ENCODE measurements around the gene FBF1.
"Not testable (repeated sequence)": the region's sequence is repeated elsewhere in the genome, so short reads cannot be mapped to it uniquely, and the experiment has no call there.

Gene FBF1

DNA sequence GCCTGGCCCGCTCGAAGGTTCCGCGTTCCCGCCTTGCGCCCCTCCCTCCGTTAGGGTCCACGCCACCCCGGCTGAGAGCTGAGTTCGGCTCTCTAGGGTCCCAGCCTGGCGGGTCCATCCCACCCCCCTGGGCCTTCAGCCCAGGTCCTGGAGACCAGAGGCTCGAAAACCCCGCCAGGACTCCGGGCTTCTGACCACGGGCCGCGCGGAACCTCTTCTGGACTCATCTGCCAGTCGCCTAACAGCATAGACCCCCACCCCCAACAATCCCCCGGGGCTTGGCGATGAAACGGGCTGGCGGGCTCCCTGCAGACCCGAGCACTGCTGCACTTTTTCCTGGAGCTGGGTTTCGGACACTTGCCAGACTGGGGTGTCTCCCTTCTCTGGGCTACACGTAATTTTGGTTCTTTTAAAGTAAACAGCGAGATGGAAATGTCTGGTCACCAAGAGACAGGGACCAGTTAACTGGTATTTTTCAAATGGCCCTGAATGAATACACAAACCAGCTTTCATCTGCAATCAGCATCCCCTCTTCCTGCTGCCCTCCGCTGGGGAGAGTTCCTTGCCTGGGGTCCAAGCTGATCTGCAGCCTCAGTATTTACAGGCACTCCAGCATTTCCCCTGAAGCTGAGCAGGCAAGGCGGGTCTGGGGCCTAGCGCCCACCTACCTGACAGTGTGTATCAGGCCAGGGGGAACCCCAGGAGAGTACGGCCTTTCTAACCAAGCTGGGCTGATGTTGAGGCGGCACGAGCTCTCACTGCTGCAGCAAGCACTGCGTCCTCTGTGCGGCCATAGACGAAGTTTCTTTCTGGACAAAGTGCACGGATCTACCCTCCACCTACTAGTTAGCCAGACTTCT lies 43.5 kb downstream of the FBF1 start:
- peak; percentile 31 for FAIRE-seq

DNA sequence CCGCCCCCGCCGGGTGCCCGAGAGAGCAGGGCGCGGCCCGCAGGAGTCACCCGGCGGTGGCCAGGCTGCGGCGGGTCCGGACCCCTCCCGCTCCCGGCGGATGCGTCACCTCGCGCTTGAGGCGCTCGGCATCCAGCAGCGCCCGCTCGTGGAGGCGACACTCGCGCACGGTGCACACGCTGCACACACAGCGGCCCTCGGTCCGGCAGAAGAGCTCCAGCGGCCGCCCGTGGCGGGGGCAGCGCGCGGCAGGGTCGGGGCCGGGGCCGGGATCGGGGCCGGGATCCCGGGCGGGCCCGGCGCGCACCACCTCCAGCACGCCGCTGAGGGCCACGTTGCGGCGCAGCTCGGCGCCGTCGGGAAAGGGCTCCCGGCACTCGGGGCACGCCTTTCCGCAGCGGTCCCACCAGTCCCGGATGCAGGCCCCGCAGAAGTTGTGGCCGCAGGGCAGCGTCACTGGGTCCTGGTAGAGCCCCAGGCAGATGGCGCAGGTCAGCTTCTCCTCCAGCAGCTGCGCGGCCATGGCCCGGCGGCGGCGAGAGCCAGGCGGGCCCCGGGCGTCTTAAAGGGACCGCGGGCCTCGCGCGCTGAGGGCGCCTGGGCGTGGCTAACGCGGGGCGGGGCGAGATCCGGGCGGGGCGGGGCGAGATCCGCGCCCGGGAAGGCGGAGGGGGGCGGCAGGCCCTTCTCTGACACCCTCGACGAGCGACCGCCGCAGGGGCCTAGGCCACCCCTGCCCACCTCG lies 44.3 kb downstream of the FBF1 start, which contains the start of gene TRIM65:
TSS of gene TRIM65 (minus strand) at position 537 of the 745 bp plus-strand sequence. CDS start at position 523, 14 bp downstream.
- peak; percentile 95 for FAIRE-seq
- DNase-seq (ENCODE audit: insufficient read length, low spot score), result peak; percentile 88

More for the DNA sequence above, 43.5 kb downstream of the FBF1 start:
- DNase-seq (ENCODE audit: insufficient read length, low spot score), result no peak

DNA sequence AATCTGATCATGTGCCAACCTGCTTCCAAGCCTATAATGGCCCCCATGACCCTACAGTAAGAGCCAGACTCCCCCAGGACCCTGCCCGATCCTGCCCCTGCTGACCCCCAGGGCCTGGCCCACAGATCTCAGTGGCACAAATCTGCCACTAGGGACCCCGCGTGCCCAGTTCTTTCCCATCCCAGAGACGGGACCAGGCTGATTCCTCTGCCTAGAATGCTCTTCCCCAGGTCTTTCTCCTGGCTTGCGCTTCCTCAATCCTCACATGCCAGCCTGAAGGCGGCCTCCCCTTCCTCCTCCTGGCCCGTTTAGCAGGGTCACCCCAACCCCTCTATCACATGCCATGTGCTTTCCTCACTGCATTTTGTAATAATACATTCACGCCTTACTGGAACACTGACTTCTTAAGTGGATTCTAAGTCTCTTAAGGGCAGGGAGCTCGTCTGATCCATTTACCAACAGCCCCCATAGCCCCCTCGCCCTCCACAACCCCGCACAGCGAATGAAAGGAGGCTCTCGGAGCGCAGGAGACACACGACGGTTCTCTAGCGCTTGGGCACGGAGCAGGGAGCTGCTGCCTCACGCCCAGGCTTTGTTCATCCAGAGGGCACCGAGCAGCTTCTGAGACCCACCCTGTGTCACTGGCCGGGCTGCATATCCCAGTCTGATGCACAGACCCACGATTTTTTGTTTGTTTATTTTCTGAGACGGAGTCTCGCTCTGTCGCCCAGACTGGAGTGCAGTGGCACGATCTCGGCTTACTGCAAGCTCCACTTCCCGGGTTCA lies 45.3 kb downstream of the FBF1 start:
- FAIRE-seq (peak; percentile 77), DNase-seq (ENCODE audit: insufficient read length, low spot score) (peak; percentile 48)

DNA sequence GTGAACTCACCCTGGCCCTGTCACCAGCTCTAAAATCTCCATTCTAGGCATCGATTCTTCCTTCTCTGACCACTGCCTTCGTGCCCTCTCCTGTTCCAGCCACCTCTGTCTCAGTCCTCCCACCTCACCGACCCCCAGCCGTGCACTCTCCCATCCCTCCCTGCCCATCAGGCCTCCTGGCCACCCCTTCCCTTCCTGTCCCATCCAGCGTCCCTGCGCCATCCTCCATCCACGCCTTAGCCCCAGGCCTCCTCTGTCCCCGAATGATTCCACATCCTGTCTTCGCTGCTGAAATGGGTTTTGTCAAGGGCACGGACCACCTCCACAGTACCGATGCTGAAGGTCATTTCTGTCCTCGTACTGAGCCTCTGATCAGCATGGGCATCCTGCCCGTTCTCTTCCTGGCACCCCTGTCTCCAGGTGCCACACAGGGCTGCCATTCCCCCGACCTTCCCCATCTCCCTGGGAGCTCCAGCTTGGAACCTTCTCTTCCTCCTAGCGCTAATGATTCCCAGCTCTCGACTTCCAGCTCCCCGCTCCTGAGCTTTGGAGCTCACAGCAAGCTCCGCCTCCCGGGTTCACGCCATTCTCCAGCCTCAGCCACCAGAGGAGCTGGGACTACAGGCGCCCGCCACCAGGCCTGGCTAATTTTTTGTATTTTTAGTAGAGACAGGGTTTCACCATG lies 46.7 kb downstream of the FBF1 start:
- FAIRE-seq (peak; percentile 87), DNase-seq (ENCODE audit: insufficient read length, low spot score) (no peak)

DNA sequence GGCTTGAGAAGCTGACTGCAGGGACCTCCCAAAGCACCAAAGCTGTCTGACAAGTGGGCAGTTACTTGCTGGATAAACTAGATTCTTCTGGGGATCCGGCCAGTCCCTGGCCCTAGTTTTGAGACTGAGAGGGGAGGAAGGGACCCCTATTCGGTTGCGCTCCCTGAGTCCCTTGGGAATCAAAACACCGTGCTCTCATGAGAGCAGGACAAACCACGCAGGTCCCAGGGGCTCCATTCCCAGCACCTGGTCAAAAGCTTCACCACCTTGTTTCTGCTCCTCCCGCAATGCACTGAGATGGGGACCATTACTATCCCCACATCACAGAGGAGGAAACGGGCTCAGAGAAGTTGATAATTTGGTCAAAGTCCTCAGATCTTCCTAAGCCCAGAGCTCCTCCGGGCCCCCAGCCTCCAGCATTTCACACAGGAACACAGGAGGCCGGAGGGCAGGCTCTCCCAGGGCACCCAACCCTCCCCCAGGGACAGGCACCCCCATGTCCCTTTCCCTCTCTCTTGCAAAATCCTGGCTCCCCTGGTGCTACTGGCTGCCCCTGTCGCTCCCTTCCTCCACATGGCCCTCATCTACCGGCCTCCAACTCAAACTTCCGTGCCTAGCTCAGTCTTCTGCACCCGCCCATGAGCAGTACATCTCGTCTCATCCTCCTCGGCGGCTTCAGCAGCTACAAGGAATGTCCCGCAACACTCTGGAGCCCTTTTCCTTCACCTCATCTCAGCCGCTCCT lies 47.4 kb downstream of the FBF1 start:
- no peak for FAIRE-seq
- DNase-seq (ENCODE audit: insufficient read length, low spot score), result no peak

DNA sequence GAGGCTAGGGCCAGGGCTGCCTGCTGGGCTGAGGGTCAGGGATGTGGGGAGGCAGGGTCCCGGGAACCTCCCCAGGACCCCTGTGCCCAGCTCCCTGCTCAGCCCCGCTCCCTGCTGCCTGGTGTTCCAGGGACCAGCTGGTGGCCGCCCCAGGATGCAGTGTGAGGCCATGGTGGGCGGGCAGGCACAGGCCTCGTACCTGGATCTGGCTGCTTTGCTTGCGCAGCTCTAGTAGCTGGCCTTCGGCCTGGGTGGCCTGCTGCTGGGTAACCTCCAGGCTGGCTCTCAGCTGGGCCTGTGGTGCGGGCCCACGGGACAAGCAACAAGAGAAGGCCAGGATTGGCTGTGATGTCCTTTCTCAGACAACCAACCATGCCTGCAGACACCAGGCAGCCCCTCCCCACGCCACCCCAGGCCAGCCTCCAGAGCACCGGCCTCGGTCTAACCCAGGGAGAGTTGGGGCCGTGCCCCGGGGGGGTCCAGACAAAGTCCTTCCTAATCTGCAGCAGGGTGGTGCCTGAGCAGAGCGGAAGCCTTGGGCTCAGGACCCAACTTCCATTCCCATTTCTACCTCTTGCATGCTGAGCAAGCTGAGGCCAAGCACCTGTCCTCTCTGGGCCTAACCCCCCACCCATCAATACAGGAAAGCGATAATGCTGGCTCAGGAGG lies 48.2 kb downstream of the FBF1 start:
- no peak for DNase-seq (ENCODE audit: insufficient read length, low spot score)
- FAIRE-seq, result no peak

DNA sequence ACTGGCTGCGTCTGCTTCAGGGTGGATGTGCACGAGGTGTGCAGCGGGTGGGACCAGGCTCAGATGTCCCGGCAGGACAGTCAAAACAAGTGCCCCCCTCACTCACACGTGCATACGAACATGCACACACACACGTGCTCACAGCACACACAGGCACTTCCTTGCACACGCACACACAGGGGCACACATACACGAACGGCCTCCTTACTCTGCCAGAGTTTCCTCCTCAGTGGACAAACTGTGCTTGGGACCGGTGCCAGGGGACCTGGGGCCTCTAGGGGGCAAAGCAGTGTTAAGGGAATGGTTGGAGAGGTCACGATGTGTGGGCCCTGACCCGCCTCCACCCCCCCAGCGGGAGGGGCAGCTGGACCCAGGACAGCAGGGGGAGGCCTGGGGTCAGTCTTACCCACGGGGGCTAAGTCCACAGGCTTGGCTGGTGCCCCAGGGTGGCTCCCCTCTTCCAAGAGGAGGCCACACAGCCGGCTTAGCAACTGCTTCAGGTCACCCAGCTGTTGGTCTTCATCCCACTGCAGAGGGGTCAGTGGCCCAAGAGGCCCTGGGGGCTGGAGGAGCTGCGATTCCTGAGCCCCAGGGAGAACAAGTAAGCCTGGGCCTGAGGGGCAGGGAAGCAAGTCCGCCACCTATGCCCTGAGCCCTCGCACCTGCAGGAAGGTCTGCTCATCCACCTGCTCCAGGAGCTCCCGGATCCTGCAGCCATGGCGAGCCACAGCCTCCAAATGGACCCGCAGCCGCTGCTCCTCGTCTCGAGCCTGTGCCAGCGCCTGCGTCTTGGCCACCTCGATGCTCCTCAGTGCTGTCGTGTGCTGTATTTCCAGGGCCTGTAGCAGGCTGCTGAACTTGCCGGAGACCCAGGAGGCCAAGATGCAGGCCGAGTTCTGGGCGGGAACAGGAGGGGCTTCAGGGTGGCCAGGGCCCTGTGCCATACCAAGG lies 49.0 kb downstream of the FBF1 start:
- FAIRE-seq, result peak; percentile 85

DNA sequence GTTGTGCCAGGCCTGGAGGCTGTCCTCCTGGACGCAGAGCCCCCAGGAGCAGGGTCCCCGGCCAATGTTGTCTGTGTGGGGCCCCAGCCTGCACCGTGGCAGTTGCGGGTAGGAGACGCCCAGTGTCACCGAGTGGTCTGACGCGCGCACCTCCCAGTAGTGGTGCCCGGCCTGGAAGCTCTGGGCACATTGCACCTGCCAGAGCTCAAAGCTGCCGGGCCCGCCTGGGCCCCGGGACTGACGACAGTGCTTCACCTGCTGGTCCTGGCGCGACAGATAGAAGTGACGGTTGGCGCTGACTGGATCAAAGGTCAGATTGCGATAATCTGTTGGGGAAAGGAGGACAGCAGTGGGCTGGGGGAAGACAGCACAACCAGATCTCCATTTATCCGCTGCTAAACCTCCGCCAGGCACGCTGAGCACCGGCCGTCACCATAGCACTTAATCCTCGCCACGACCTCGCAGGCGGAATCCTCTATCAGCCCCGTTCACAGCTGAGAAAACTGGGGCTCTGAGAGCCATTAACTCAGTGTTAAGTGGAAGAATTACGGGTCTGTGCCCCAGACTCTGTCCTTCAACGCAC lies 49.7 kb downstream of the FBF1 start:
- DNase-seq (ENCODE audit: insufficient read length, low spot score) (no peak), FAIRE-seq (no peak)

More for the DNA sequence above, 49.0 kb downstream of the FBF1 start:
- DNase-seq (ENCODE audit: insufficient read length, low spot score), result no peak

DNA sequence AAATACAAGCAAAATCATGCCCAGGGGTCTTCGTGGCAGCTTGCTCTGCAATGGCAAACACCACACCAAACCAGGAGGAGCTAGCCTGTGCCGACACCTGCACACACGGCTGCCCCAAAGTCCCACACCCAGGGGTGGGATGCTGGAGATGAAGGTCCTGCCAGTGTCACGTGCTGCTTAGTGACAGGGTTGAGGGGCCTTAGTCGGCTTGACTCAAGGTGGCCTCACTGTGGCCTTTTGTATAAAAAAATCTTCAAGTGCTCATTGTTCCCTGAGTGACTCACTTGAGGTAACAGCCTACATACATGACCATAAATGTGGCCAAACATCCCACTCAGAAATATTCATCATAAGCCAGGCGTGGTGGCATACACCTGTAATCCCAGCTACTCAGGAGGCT lies 51.4 kb downstream of the FBF1 start:
- FAIRE-seq, result no peak
- DNase-seq (ENCODE audit: insufficient read length, low spot score), result no peak

DNA sequence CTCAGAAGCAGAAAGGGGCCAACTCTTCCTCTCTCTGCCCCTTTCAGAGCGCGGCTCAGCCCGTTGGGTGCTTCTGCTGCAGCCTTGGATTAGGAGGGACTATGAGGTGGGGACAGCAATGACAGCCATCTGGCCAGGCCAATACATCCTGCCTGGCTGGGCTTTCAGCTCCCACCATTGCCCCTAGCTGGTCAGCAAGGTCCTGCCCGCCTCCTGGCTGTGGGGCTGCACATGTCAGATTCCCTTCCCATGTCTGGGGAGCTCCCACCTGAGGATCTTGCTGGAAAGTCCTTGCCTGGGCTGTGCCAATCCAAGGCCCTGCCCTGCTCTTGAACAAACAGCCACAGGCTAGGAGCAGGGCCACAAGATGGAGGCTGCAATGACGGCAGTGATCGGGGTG lies 52.4 kb downstream of the FBF1 start:
- DNase-seq (ENCODE audit: insufficient read length, low spot score) (no peak), FAIRE-seq (peak; percentile 59)

DNA sequence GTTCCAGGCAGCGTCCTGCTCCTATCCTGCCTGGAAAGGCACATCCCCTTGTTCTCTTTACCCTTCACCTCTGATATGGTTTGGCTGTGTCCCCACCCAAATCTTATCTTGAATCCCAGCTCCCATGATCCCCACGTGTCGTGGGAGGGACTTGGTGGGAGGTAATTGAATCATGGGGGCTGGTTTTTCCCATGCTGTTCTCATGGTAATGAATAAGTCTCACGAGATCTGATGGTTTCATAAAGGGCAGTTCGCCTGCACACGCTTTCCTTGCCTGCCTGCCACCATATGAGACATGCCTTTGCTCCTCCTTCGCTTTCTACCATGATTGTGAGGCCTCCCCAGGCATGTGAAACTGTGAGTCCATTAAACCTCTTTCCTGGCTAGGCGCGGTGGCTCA lies 55.0 kb downstream of the FBF1 start:
- FAIRE-seq; DNase-seq (ENCODE audit: insufficient read length, low spot score): not testable (repeated sequence)

DNA sequence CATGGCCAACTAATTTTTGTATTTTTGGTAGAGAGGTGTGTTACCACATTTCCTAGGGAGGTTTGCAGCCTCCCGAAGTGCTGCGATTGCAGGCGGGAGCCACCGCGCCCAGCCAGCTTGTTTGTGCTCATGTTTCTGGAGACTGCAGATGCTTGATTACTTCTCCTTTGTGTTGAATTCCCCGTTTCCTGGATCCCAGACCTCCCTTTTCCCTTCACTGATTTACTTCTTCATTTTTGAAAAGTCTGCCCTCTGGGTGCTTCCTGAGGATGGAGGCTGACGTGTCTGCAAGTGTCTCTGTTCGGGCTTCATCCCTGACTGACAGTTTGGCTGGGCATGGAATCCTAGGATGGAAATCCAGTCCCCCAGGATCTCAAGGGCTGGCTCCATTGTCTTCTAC lies 55.4 kb downstream of the FBF1 start:
- FAIRE-seq, result no peak
- no peak for DNase-seq (ENCODE audit: insufficient read length, low spot score)

DNA sequence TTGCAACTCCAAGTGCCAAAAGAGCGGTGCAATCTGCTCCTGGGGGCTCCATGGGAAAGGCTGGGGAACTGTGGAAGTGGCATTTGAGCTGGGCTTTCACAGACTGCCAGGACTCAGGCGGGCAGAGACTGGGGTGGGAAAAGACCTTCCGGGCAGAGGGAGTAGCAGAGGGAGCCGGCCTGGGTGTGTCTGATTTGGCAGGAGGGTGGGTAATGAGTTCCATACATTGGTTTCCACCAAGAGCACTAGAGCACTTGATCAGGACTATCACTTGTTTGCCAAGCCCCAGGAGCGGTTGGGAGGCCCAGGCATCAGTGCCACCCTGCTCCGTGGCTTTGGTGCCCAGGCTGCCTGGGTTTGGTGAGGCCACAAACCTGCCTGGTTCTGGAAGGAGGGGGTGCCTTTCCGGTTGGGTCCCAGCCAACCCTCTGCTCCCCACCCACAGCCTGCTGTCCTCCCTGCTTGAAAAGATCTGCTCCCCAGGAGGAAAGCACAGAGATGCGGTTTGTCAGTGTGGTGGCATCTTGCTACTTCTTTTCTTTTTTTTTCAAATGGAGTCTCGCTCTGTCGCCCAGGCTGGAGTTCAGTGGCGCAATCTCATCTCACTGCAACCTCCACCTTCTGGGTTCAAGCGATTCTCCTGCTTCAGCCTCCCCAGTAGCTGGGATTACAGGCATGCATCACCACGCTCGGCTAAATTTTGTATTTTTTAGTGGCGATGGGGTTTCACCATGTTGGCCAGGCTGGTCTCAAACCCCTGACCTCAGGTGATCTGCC lies 59.0 kb downstream of the FBF1 start:
- DNase-seq (ENCODE audit: insufficient read length, low spot score) (no peak), FAIRE-seq (no peak)

DNA sequence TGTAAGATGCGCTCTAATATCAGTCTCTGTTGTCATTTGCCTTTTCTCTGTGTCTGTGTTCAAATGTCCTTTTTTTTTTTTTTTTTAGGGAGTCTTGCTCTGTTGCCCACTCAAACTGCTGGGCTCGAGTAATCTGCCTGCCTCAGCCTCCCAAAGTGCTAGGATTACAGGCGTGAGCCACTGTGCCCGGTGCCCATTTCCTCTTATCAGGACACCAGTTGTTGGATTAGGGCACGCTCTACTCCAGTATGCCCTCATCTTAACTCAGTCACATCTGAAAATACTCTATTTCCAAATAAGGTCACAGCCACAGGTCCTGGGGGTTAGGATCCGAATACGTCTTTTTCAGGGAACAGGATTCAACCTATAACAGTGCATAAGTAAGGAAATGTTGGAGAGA lies 60.6 kb downstream of the FBF1 start:
- FAIRE-seq (no peak), DNase-seq (ENCODE audit: insufficient read length, low spot score) (no peak)

DNA sequence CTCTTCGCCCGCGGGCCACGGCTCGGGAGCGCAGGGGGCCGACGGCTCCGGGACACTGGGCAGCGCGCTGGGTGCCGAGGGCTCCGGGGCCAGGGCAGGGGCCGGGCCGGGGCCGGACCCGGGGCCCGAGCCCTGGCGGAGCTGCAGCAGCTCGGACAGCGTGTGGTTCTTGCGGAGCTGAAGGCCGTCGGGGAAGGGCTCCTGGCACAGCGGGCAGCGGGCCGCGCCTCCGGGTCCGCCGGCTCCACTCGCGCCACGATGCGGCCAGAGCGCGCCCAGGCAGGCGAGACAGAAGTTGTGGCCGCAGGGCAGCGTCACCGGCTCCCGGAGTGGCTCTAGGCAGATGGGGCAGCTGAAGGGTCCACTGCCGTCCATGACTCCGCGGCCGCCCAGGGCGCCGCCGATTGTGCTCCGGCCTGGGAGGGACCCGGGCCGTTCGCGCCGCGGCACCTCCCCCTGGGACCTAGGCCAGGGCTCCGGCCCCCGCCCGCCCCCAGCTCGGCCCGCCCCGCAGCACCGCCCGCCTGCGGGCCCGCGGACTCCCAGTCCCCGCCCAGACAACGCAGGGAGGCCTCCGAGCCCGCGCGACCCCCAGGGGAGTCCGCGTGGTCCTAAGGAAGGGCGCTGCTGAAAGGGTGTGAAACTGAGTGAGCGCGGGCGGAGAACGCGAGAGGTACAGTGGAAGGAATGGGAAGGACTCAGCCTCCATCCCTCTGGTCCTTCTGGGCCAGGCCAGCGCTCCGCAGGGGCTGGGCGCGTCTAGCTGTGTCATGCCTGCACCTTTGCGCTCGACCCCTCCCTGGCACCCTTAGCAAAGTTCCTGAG lies 62.5 kb downstream of the FBF1 start, which contains the start of gene TRIM47:
TSS of gene TRIM47 (minus strand) at position 408 of the 825 bp plus-strand sequence. CDS start at position 375, 33 bp downstream.
- peak; percentile 42 for FAIRE-seq
- DNase-seq (ENCODE audit: insufficient read length, low spot score), result peak; percentile 64

DNA sequence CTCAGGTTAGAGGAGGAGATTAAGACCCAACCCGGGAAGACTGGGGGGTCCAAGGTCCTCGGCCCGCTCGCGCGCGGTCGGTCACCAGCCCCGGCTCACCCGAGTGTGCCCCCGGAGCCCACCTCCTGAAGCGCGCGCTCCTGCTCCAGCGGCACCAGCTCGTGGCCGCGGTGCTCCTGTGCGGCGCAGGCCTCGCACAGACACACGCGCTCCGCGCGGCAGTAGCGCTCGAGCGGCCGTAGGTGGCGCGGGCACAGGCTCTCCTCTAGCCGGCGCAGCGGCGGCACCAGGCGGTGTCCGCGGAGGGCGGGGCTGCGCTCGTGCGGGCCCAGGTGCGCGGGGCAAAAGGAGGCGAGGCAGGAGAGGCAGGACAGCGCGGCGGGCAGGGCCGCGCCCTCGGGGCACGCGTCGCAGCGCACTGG lies 63.1 kb downstream of the FBF1 start:
- FAIRE-seq (peak; percentile 91), DNase-seq (ENCODE audit: insufficient read length, low spot score) (peak; percentile 64)
